ENCODE data around the gene DOCK2.
A peak's percentile ranks its signal among the peaks of the same experiment; 100 is the strongest.
"Not testable (repeated sequence)": the region's sequence is repeated elsewhere in the genome, so short reads cannot be mapped to it uniquely, and the experiment has no call there.

The DOCK2 gene

DNA sequence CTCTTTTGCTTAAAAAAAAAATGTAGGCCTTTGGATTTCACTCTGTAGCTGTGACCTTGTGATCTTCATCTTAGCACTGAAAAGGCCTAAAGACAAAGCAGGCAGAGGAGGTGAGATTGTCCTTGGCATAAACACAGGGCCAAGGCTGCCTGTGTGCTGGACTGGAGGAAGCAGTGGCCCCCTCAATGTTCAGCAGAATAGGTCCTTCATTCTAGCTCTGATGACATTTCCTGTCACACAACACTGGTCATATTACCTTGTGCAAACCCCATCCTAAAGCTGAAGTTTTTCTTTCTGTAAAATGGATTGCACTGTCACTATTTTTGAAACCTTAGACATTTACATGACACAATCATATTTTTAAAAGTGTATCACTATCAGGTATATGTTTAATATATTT lies 195.8 kb downstream of the DOCK2 start:
- DNase-seq, result no peak

DNA sequence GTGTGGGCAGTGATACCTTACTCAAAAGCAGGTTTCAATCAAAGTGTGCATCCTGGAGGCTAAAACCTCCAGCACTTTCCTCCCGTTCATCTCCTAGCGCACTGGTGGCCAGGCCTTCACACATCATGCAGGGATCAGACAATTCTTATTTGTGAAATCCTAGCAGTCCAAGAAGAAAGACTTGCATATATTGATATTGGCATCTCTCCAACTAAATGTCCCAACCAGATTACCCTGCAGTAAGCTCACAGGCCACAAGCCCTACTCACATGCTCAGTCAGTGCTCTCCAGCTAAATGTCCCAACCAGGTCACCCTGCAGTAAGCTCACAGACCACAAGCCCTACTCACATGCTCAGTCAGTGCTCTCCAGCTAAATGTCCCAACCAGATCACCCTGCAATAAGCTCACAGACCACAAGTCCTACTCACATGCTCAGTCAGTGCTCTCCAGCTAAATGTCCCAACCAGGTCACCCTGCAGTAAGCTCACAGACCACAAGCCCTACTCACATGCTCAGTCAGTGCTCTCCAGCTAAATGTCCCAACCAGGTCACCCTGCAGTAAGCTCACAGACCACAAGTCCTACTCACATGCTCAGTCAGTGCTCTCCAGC lies 196.7 kb downstream of the DOCK2 start:
- DNase-seq, result not testable (repeated sequence)

DNA sequence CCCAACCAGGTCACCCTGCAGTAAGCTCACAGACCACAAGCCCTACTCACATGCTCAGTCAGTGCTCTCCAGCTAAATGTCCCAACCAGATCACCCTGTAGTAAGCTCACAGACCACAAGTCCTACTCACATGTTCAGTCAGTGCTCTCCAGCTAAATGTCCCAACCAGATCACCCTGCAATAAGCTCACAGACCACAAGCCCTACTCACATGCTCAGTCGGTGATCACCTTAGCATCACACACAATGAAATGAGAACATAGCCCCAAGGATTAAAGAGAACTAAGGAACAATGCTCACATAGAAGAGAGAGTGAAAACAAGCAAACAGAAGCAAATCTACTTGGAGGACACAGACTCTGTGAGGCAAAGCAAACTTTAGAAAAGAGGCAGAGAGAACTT lies 197.5 kb downstream of the DOCK2 start:
- DNase-seq, result not testable (repeated sequence)

DNA sequence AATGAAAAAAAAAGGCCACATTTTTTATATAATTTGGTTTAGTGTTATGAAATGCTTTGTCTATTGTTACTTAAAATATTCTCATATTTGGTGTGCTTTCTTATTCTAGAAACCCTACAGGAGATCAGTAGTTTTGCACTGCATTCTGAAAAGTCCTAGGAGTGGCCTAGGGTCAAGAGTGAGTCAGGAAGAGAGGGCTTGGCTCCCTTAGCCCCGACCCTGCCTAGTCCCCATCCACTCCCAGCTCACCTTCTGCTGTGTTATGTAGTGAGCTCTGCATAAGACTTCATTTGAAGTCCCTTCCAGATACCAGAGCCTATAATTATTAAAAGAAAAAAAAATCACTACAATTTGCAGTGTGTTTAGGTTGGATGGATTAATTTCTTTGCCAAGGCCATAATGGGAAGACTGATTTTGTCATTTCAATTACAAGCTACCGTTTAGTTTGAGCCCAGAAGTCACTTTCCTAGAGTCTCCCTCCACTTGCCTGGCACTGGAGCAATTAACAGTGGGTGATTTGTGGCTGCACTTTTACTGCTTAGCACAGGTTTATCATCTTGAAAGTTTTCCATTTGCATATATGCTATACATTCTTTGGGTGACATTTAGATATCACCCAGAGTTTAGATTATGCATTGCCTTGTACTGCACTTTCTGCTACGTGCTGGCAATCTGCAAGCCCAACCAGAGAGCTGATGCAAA lies 199.9 kb downstream of the DOCK2 start:
- no peak for DNase-seq

DNA sequence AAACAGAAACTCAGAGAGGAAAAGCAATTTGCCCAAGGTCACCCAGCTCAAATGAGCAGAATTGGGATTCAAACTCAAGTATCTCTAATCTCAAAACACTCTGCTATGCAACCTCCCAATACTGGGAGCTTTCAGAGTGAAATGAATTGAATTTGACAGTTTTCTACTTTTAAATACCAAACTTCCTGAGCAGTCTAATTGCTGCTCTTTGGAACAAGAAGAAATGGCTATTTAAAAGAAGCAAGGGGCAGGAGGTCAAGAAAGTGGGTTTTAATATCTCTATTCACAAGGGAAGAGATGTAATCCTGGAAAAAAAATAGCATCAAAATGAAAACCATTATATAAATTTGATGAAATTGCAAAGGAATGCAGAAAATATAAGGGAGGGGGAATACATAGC lies 200.6 kb downstream of the DOCK2 start:
- no peak for DNase-seq

DNA sequence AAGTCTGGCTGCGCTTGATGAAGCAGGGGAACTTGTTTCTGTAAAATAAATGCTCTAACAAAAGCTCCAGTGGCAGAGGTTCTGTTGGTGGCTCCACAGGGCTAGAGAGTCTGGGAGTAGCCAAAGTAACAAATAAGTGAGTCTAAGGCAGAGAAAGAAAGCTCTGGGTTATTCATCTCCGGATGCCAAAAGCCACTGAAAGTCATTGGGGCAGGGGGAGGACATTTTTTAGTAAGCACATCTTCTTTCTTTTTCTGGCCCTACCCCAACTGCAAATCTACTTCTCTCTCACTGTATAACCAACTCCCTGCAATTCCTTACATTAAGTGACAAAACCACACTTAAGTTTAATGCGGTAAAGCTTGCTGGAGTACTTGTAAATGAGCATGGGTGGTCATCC lies 201.6 kb downstream of the DOCK2 start:
- DNase-seq, result no peak

DNA sequence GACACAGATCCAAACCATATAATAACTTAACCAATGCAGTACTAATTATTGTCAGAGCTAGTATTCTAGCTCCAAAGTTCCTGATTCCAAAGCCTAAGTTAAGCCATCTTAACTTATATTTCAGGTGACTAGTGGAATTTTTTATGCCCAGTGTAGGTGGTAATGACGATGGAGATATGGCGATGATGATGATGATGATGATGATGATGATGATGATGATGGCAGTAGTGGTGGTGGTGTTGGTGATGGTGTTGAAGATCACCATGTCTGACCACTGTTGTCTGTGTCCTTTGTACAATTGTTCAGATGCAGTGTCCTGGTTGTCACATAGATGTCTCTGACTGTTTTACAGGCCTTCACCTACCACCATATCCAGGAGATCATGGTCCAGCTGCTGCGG lies 203.3 kb downstream of the DOCK2 start:
- no peak for DNase-seq

DNA sequence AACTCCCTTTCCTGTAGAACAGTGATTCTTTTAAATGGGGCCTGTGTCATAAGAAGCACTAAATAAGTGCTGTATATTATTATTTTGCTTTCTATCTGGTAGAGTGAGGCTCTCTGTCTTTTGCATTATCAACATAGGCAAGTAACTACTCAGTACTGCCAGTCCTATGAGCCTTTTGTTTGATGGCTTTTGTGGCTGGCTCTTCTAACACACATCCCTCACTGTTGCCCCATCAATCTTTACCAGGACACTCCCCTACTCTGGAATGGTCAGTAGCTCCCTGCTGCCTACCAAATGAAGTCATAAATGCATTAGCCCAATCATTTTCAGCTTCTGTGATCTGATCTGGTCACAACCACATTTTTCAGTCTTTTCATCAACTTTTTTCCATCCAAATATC lies 205.6 kb downstream of the DOCK2 start:
- DNase-seq, result no peak

DNA sequence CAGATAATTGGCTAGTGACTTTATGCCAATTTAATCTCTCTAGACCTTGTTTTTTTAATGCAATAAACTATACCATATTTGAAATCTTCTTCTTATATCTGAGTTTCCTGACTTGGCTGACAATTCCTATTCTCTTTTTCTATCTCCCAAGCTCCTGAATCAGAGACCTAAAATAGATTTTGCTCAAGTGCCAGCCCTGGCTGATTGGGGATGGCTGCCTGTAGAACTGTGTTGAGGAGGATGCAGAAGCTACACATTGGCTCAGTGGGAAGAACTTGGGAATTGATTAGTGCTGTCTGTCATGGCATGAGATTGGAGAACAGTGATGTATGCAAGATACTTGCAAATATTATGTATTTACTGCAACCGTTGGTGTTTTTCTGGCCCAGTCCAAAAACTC lies 210.4 kb downstream of the DOCK2 start:
- no peak for DNase-seq

DNA sequence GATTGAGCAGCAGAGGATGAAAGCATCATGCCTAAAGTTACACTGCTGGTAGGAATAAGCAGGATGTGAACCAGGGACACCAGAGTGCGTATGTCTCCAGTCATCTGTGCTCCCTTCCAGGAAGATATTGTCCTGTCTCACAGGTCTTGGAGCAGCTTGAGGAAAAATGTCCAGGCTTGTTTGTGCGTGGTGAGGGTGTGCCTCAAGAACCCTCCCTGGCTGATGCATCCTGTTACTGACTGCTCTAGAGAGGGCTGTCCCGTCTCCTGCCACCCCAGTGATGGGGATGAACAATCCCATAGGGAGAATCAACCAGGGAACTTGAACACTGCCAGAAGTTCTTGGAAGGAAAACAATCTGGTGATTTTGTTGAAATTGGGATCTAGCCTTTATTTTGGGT lies 211.2 kb downstream of the DOCK2 start:
- DNase-seq, result no peak

DNA sequence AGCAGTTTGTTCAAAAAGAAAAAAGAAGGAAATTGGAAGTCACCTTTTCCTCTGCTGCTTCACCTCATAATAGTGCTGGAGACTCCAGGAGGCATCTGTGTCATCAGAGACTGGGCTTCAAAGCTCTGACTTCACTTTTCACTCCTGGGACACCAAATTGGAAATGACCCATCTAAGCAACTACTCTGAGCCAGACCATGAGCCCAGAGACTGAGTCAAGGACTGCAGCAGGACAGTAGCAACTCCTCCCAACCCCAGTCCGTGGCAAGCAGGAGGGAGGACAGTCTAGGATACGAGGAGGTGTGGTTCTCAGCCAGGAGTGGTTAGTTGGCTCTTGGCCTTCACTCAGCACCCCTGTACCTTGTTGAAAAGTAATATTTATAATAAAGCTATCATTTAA lies 211.7 kb downstream of the DOCK2 start:
- no peak for DNase-seq

DNA sequence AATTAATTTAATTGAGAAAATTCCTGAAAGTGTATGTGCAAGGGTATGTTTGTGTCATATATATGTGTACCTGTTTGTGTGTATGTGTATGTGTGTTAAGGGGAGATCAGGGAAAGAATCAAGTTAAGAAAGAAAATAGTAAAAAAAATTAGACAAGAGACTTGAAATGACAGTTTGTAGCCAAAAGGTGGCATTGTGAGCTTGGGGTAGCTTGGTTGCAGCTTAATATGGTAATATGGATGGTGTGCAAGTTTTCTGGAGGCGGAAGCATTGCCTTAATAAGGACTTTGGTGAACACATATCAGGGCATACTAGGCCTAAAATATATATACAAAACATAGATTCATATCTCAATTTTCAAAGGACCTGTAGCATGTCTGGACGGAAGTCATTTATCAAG lies 213.3 kb downstream of the DOCK2 start:
- no peak for DNase-seq

DNA sequence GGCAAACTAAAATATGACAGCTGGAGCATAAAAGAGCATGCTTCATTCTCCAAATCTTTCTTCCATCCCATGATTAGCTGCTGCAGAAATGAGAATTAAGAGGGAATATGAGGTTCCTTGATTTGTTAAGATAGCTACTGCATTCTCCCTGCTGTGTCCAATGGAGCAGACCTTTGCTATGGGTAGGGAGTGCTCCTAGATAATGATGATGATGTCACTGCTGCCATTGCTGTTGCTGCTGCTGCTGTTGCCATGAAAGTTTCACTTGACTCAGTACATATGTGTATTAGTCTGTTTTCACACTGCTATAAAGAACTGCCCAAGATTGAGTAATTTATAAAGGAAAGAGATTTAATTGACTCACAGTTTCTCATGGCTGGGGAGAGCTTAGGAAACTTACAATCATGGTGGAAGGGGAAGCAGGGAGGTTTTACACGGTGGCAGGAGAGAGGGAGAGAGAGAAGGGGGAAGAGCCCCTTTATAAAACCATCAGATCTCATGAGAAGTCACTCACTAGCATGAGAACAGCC lies 214.3 kb downstream of the DOCK2 start:
- no peak for DNase-seq

DNA sequence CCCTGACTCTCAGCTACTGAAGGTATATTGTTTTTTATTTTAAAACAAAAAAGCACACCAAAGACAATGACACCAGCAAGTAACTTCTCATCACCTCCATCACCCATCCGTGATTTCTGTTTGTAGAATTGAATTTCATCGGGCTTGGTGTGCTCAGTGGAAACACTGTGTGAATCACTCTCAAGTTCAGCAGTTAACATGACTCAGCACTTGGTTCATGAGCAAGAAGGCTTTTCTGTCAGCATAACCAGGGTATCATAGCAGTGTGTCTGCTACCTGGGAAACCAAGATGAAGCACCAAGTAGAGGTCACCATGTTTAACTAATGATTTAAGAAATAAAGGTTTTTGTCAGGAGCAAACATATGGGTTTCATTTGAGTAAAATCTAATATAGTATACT lies 219.5 kb downstream of the DOCK2 start:
- peak; percentile 72 for DNase-seq

DNA sequence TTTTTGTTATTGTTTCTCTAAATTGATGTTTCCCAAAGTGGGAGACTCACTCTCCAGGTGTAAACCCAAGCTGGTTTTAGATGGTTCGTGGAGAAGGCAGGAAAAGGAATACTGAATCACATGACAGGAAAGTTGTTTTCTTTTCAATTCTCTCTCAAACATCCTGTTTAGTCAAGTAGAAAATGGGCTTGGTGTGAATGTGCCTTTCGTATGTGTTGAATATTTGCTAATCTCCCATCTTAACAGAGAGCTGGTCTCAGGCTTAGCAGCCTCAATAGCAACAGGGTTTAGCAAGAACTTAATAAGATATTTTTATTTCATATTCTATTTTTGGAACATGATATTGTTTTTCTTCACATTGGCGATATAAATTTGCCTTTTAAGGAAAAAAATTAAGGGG lies 223.5 kb downstream of the DOCK2 start:
- DNase-seq, result no peak

DNA sequence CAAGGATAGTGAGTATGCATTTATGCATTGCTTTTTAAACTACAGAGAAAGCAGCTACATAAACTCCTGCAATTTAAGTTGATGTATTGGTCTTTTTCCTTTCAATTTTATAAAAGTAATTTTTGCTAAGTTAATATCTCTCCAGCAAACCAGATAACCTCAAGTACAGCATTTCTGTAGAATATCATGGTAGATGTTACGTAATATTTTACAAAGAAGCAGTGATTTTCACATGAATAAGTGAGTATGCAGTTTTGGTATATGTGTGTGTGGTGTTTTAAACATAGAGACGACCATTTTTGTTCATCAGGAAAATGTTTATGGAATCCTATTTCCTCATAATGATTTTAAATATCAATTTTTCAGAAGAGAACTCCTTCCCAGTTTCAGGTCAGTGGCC lies 224.4 kb downstream of the DOCK2 start:
- no peak for DNase-seq

DNA sequence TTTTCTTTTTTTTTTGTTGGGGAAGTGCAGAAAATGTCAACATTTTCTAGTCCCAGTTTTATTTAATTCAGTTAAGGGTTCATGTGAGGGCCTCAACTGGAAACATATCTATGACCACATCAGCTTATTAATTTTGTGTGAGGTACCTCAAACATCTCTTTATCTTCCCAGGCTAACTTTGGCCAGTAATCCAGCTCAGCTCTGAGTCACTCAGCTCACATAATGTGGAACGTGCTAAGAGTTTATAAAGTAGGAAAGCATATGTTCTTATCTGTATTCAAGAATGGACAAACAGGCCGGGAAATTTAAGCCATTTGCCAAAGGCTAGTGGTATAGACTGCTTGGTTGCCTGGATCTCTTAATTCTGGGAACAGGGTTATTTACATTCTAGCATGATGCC lies 224.9 kb downstream of the DOCK2 start:
- DNase-seq, result peak; percentile 37

DNA sequence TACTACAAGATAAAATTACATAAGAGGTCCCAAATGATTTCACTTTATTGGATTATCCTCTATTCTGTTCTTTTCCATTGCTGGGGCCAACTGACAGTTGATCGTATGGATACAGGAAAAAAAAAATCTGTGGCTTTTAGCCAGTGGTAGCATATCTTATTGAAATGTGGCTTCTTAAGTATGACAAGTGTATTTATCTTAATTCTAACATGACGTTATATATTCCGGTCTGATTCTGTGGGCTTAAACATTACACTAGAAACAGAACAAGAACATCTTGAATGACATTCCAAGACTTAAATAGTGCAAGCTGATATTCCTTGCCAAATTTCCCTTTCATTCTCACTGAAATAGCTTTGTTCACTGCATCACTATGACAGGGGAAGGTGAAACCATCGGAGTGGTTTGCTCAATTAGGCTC lies 225.3 kb downstream of the DOCK2 start:
- no peak for DNase-seq

DNA sequence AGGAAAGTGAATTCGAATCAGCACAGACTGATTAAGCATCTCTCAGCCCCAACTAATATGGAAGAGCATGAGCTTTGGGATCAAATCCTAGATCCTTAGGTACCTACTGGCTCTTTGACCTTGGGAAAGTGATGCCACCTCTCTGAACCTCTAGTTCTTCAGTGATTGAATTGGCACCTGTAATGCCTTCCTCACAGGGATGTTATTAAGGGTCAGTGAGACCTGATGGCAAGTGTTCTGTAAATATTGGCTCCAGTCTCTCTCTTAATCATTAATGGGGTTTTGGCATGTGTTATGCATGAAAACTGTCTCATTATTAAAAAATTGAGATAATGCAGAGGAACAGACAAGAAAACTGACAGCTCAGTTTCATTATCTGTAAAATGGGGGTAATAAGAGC lies 227.4 kb downstream of the DOCK2 start:
- DNase-seq, result no peak

DNA sequence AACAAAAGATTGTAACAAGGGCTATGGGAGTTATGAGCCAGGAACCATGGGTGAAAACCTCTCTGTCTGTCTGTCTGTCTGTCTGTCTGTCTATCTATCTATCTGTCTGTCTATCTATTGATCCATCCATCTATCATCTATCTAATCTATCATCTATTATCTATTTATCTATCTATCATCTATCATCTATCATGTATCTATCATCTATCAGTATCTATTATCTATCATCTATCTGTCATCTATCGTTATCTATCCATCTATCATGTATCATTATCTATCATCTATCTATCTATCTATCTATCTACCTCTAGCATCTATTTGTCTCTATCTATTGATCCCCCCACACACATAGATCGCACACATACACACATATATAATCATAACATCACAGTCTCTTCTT lies 230.3 kb downstream of the DOCK2 start:
- DNase-seq, result no peak

DNA sequence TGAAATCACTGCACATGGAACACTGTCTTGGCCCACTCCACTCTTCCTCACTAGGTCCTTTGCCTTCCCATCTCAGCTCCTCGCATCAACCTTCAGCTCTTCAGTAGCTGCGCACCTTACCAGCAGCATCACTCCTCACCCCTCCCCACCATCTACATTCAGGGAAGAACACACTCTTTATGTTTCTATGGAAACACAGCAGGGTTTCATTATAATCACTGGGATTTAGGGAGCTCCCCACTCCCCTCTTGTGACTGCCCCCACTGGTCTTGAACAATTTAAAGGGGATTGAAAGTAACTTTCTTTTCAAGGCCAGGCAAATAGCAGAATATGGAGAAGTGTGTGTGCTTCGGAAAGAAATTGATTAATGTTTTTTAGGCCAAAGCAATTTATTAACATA lies 232.0 kb downstream of the DOCK2 start:
- DNase-seq, result no peak

DNA sequence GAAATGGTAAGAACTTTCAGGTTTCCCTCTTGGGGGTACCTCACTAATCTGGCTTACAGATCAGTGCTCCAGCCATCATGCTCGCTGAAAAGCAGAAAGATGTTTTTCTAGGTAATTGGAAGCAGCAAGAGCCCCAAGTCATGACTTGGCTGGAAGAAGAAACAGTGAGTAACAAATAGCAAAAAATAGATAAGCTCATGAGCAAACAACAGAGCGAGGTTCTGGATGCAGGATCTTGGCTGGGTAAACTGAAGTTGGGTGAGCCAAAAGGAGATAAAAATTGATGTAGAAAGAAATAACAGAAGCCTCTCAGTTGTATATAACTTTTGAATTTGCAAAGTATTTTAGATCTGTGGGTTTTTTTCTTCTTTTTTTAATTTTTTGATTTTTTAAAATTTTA lies 233.1 kb downstream of the DOCK2 start:
- DNase-seq, result no peak

DNA sequence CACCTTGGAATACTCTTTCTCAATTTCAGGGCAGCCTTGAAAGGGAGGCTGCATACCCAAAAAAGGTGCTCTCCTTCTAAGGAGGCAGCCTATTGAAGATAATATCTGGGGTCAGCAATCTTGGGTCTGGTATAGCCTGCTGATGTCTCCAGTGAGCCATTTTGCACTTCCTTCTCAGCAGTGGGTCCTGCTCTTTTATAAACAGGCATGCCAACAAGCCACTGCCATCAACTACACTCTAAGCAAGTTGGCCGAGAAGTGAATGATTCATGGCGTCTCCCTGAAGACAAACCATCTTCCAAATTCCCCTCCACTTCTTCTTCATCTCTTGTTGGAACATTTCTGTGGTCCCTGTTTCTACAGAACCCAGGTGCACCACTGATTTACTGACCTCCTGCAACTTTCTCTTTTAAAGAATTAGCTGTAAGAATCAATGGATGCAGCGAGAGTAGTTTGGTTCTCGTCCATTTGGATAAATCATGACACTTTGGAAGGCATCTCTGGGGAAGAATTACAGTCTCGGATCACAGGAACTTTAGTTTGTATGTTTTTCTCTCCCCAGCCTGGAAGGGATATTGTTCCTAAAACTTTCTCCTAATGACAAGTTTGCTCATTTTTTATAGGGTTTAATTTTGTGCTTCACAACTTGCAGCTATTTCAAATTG lies 234.9 kb downstream of the DOCK2 start:
- DNase-seq, result no peak

DNA sequence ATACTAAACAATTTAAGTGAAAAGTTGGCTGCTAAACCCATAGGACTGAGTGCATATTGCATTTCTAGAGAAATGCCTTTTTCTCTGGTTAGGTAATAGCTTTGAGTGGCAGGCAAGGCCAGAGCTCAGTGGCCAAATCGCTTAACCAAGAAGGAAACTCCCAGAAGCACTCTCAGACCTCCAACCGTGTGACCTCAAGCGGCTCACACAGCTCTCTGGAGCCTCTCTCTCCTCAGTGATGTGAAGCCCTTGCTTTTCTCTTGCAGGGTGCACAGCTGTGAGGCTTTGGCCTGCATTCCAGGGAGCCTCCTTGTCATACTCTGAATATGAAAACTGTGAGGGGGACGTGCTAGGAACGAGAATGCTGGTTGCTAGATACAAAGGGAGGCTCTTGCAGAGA lies 236.6 kb downstream of the DOCK2 start:
- DNase-seq, result no peak
